OCI-LY3 (cell line): ENCODE data around the gene REXO4.
"Not testable (repeated sequence)": the region's sequence is repeated elsewhere in the genome, so short reads cannot be mapped to it uniquely, and the experiment has no call there.

Source experiments
- H2AFZ ChIP-seq: fragments of 200-600, 300-600 bp; shearing (Covaris generic); 2 replicates; pipeline ENCODE4 v1.6.0; 2014; ENCODE audit warnings: antibody characterized with exemption, low read depth, low read length
- H3K27ac ChIP-seq: fragments of 200-600, 300-600 bp; sonication (generic); 2 replicates; pipeline ENCODE4 v1.5.1; 2014; ENCODE audit warnings: mild to moderate bottlenecking, low read length, moderate library complexity, mixed read lengths
- H3K27me3 ChIP-seq: fragments of 200-600, 300-600 bp; sonication (generic); 2 replicates; pipeline ENCODE4 v1.6.1; 2014; ENCODE audit warnings: low read depth, low read length, mixed read lengths
- H3K36me3 ChIP-seq: fragments of 200-600, 300-600 bp; sonication (generic); replicated peaks from 2 replicates; pipeline ENCODE3; 2014; ENCODE audit warnings: low read depth, low read length, mixed read lengths
- H3K4me1 ChIP-seq: fragments of 300-600, 200-600 bp; sonication (generic); 2 replicates; pipeline ENCODE4 v1.6.1; 2014; ENCODE audit warnings: low read length, mixed read lengths
- H3K4me2 ChIP-seq: fragments of 200-600, 300-600 bp; sonication (generic); 2 replicates; pipeline ENCODE4 v1.6.1; 2014; ENCODE audit warnings: low read length, mixed read lengths
- H3K4me3 ChIP-seq: fragments of 300-600, 200-600 bp; sonication (generic); 2 replicates; pipeline ENCODE4 v1.5.1; 2014; ENCODE audit warnings: antibody characterized with exemption, mild to moderate bottlenecking, low read length, moderate library complexity
- H3K79me2 ChIP-seq: fragments of 300-600, 200-600 bp; shearing (Covaris generic); 2 replicates; pipeline ENCODE4 v1.6.1; 2014; ENCODE audit warnings: mild to moderate bottlenecking, low read length, mixed read lengths
- H3K9ac ChIP-seq: fragments of 300-600, 200-600 bp; shearing (Covaris generic); 2 replicates; pipeline ENCODE4 v1.6.0; 2014; ENCODE audit warnings: mild to moderate bottlenecking, low read length, moderate library complexity
- H3K9me3 ChIP-seq: fragments of 200-600, 300-600 bp; shearing (Covaris generic); 2 replicates; pipeline ENCODE4 v1.6.1; 2014; ENCODE audit warnings: low read length, mixed read lengths; ENCODE audit not compliant: insufficient read depth
- H4K20me1 ChIP-seq: fragments of 200-600, 300-600 bp; sonication (generic); 2 replicates; pipeline ENCODE4 v1.6.1; 2016; ENCODE audit warnings: low read length, mixed read lengths; ENCODE audit not compliant: insufficient read depth
- CTCF ChIP-seq: fragments of 200-600, 300-600 bp; sonication (generic); IDR thresholded peaks from 2 replicates; pipeline ENCODE4 v1.5.1; 2014; ENCODE audit warnings: antibody characterized with exemption, low read length, low read depth
- EZH2phosphoT487 ChIP-seq: fragments of 200-600 bp; shearing (Covaris generic); IDR thresholded peaks from 2 replicates; pipeline ENCODE4 v1.6.1; 2018; ENCODE audit warnings: antibody characterized with exemption, mixed run types, low read depth

REXO4 gene

GRCh38 chr9:133396952-133397351 is 20.9 kb downstream of the REXO4 start:
- Histone ChIP-seq H2AFZ (no peak overlapping the region), H3K36me3 (no peaks in the 10 kb centered on the region), H4K20me1 (no peaks in the 10 kb centered on the region), H3K4me1 (no peaks in the 10 kb centered on the region), H3K9me3 (no peaks in the 10 kb centered on the region), H3K27me3 (no peaks in the 10 kb centered on the region), H3K4me3 (no peak overlapping the region), H3K9ac (no peak overlapping the region), H3K27ac (no peak overlapping the region), H3K4me2 (no peak overlapping the region), H3K79me2 (no peaks in the 10 kb centered on the region)
- TF ChIP-seq CTCF (peak; percentile 20), EZH2phosphoT487 (no peak)

- no peaks in the 10 kb centered on the region for H4K20me1 ChIP-seq
- H3K79me2 ChIP-seq, result no peaks in the 10 kb centered on the region
- H3K27ac ChIP-seq, result no peak overlapping the region
- TF ChIP-seq EZH2phosphoT487 (no peak), CTCF (no peak)
- H3K36me3 ChIP-seq, result no peaks in the 10 kb centered on the region
- H3K9me3 ChIP-seq, result no peaks in the 10 kb centered on the region
- no peak overlapping the region for H3K4me2 ChIP-seq
- H2AFZ ChIP-seq, result no peak overlapping the region
- H3K9ac ChIP-seq, result no peak overlapping the region
- no peak overlapping the region for H3K4me3 ChIP-seq
- no peaks in the 10 kb centered on the region for H3K4me1 ChIP-seq
- H3K27me3 ChIP-seq, result no peaks in the 10 kb centered on the region
Measured at GRCh38 chr9:133394687-133395271, 23.0 kb downstream of the REXO4 start.

- Histone ChIP-seq H3K4me3 (no peak overlapping the region), H3K36me3 (no peaks in the 10 kb centered on the region), H3K27ac (no peak overlapping the region), H2AFZ (no peak overlapping the region), H3K4me1 (no peaks in the 10 kb centered on the region), H3K9me3 (no peaks in the 10 kb centered on the region), H3K27me3 (no peaks in the 10 kb centered on the region), H4K20me1 (no peaks in the 10 kb centered on the region), H3K9ac (no peak overlapping the region), H3K79me2 (no peaks in the 10 kb centered on the region), H3K4me2 (no peak overlapping the region)
- TF ChIP-seq EZH2phosphoT487, result no peak
- no peak for TF ChIP-seq CTCF
Measured at GRCh38 chr9:133393399-133393798, 24.4 kb downstream of the REXO4 start.

GRCh38 chr9:133392308-133392707 is 25.5 kb downstream of the REXO4 start:
- not testable (repeated sequence) for H2AFZ ChIP-seq, H3K27ac ChIP-seq, H3K9ac ChIP-seq, H3K36me3 ChIP-seq, H3K79me2 ChIP-seq, H3K4me1 ChIP-seq, H3K9me3 ChIP-seq, H4K20me1 ChIP-seq, H3K4me3 ChIP-seq, H3K27me3 ChIP-seq, H3K4me2 ChIP-seq

- not testable (repeated sequence) for H4K20me1 ChIP-seq, H3K4me3 ChIP-seq, H3K79me2 ChIP-seq, H3K9ac ChIP-seq, H3K36me3 ChIP-seq, H3K4me1 ChIP-seq, H3K27ac ChIP-seq, H2AFZ ChIP-seq, H3K4me2 ChIP-seq, H3K27me3 ChIP-seq, H3K9me3 ChIP-seq
Measured at GRCh38 chr9:133391449-133391848, 26.4 kb downstream of the REXO4 start.
